ENCODE measurements around the gene NAT8L. TPM values are rescaled to one million over a fixed set of nuclear protein-coding genes. Genes with fewer than 3 reads are reported as not detected.
A peak's percentile ranks its signal among the peaks of the same experiment; 100 is the strongest.

NAT8L gene
- total and polyA plus RNA-seq, 7 donors = 0.72 to 7.2 (median 3.4) TPM

DNA sequence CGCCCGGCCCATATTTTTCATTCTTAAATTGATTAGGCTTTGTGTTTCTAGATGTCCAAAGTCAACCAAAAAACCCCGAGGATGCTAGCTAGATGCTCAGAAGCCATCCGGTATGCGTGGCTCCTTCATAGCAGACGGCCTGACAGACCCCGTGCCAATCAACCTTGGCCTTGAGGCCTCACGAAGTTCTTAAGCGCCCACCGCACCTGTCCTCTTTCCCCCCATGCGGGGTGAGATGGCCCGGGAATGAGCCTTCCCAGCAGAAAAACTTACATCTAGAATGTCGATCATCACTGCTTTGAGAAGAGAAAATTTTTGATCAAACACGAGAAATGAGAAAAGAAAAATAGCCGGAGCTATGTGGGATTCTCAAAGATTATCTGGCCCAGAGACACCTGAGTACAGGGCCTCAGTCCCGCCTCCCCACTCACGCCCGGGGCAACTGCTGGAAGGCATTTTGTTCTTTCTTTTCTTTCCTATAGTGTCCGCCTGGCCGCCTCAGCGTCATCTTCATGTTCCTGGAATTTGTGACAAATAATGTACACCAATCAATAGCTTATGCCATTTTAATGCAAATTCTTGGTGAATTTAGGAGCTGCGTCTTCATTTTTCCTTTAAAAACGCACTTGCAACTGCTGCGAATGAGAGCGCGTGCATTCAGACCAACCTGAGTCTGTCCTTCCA lies 1.6 kb upstream of the NAT8L start:
- WGBS, 3 donors = 72 to 76% (median 73%) methylated on average over 26 of the region's 26 CpGs
- ATAC-seq (no peak), DNase-seq (no peak)
- Histone ChIP-seq H3K27me3 (ENCODE audit: insufficient read depth in 3 of 3, low read length in 2 of 3) (peaks cover 0 to 31% (median 12%) of the 10 kb centered on the region in 3 donors), H3K4me3 (no peak overlapping the region), H3K27ac (no peak overlapping the region), H3K36me3 (ENCODE audit: insufficient read depth in 1 of 2, low read depth in 1 of 2) (no peaks in the 10 kb centered on the region), H3K9me3 (no peaks in the 10 kb centered on the region), H3K4me1 (peaks cover 4% of the 10 kb centered on the region)
- TF ChIP-seq, protein P1, sequence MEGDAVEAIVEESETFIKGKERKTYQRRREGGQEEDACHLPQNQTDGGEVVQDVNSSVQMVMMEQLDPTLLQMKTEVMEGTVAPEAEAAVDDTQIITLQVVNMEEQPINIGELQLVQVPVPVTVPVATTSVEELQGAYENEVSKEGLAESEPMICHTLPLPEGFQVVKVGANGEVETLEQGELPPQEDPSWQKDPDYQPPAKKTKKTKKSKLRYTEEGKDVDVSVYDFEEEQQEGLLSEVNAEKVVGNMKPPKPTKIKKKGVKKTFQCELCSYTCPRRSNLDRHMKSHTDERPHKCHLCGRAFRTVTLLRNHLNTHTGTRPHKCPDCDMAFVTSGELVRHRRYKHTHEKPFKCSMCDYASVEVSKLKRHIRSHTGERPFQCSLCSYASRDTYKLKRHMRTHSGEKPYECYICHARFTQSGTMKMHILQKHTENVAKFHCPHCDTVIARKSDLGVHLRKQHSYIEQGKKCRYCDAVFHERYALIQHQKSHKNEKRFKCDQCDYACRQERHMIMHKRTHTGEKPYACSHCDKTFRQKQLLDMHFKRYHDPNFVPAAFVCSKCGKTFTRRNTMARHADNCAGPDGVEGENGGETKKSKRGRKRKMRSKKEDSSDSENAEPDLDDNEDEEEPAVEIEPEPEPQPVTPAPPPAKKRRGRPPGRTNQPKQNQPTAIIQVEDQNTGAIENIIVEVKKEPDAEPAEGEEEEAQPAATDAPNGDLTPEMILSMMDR (IDR thresholded peaks at IDR 0.05) = no peak
- intact Hi-C loops (cut with DNase I) = no loop called here

DNA sequence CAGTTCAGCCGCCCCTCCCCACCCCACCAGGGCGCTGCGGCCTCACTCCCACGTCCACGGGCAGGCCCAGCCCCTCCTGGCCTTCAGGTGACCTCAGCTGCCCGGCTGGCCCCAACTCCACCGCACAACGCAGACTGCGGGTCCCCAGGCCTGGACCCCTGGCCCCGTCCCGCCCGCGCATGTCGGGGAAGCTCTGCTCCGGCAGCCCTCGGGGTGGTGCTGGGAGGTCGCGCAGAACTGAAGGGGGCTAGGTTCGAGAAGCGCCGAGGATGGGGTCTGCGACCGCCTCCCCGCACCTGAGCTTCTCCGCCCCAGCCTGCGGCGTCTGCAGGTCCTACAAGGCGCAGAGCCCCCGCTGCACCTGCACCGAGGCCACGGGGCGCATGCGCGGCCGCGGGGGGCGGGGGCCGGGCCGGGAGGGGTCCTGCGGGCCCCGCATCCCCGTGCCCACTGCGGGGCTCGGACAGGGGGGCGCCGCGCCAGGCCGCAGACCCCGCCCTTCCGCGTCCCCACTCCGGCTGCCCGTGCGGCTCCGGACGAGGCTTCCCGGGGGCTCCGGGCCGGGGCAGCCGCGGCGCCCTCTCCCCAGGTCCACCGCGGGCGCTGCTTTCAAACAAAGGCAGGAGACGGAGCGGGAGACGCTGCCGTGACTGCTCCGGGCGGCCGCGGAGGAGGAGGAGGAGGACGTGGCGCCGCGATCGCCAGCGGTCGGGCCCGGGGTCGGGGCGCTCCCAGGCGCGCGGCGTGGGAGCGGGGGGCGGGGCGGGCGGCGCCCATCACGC lies 672 bp upstream of the NAT8L start:
- H3K9me3 ChIP-seq = no peaks in the 10 kb centered on the region
- no peak overlapping the region for H3K27ac ChIP-seq
- DNase-seq (peak; percentile 12 to 48), ATAC-seq (peak in 3 of 4 donors; percentile 11 to 59 (median 40))
- H3K4me1 ChIP-seq = peaks cover 4% of the 10 kb centered on the region
- H3K4me3 ChIP-seq = peak overlapping the region; percentile 63
- H3K36me3 ChIP-seq (ENCODE audit: insufficient read depth in 1 of 2, low read depth in 1 of 2) = no peaks in the 10 kb centered on the region
- peaks cover 0 to 31% (median 12%) of the 10 kb centered on the region in 3 donors for H3K27me3 ChIP-seq (ENCODE audit: insufficient read depth in 3 of 3, low read length in 2 of 3)
- intact Hi-C loops (cut with DNase I) = no loop called here
- 2 to 5% (median 5%) methylated on average over 30 to 93 of the region's 93 CpGs for WGBS, 3 donors
- TF ChIP-seq, protein P1 (IDR thresholded peaks at IDR 0.05) = no peak

- intact Hi-C loops (cut with DNase I) = no loop called here
- Histone ChIP-seq H3K4me3 (peak overlapping the region; percentile 57), H3K4me1 (peaks cover 4% of the 10 kb centered on the region), H3K36me3 (ENCODE audit: insufficient read depth in 1 of 2, low read depth in 1 of 2) (no peaks in the 10 kb centered on the region), H3K27ac (no peak overlapping the region), H3K27me3 (ENCODE audit: insufficient read depth in 3 of 3, low read length in 2 of 3) (peaks cover 0 to 29% (median 12%) of the 10 kb centered on the region in 3 donors), H3K9me3 (no peaks in the 10 kb centered on the region)
- ATAC-seq = peak in 2 of 4 donors; percentile 15 to 22
- TF ChIP-seq, protein P1 (IDR thresholded peaks at IDR 0.05) = no peak
- WGBS, 3 donors = 3 to 5% (median 3%) methylated on average over 47 to 102 of the region's 102 CpGs
- peak in 1 of 2 donors; percentile 7 for DNase-seq
Observed at GRCh38 chr4:2059726-2060602, 837 bp downstream of the NAT8L start.

- DNase-seq (peak; percentile 6 to 49), ATAC-seq (no peak)
- H3K36me3 ChIP-seq (ENCODE audit: insufficient read depth in 1 of 2, low read depth in 1 of 2) = no peaks in the 10 kb centered on the region
- TF ChIP-seq, protein P1 (IDR thresholded peaks at IDR 0.05) = no peak
- H3K27ac ChIP-seq = no peak overlapping the region
- 25 to 37% (median 34%) methylated on average over 50 to 54 of the region's 54 CpGs for WGBS, 3 donors
- no peaks in the 10 kb centered on the region for H3K9me3 ChIP-seq
- H3K27me3 ChIP-seq (ENCODE audit: insufficient read depth in 3 of 3, low read length in 2 of 3) = peaks cover 0 to 25% (median 12%) of the 10 kb centered on the region in 3 donors
- H3K4me3 ChIP-seq = peak overlapping the region; percentile 57
- intact Hi-C loops (cut with DNase I) = no loop called here
- H3K4me1 ChIP-seq = peaks cover 4% of the 10 kb centered on the region
Observed at GRCh38 chr4:2060611-2061185, 1.6 kb downstream of the NAT8L start.
